ENCODE results near the gene MADCAM1.

GRCh38 chr19:495081-495401 lies 1.2 kb upstream of the MADCAM1 start:
- TF ChIP-seq EGR1 (IDR thresholded peaks at IDR 0.05; ENCODE audit: borderline replicate concordance in 1 of 2, low read depth in 2 of 2, low read length in 2 of 2) (no peak), ZNF274 (IDR thresholded peaks at IDR 0.05; ENCODE audit: insufficient read depth, insufficient read length) (no peak), NR2C2 (IDR thresholded peaks at IDR 0.05; ENCODE audit: borderline replicate concordance, control insufficient read depth, insufficient read length, low read depth) (no peak), POLR2AphosphoS2 (IDR thresholded peaks at IDR 0.05; ENCODE audit: low read depth, low read length) (no peak), CTCF (IDR thresholded peaks at IDR 0.05 in 2 of 3, conservative IDR thresholded peaks at IDR 0.05 in 1 of 3; ENCODE audit: control insufficient read depth in 2 of 3, extremely low read depth in 1 of 3, insufficient read depth in 1 of 3, low read depth in 3 of 3, low read length in 3 of 3) (no peak), CEBPB (IDR thresholded peaks at IDR 0.05; ENCODE audit: borderline replicate concordance in 1 of 2, low read depth in 2 of 2, low read length in 2 of 2) (no peak)
